IMR-90 (cell line): ENCODE data around the gene HIF1A.
"Not testable (repeated sequence)": the region's sequence is repeated elsewhere in the genome, so short reads cannot be mapped to it uniquely, and the experiment has no call there.

Experiments
- POLR2A ChIP-seq: IDR thresholded peaks from 2 replicates; pipeline ENCODE4 v1.6.1; 2012; ENCODE audit warnings: mild to moderate bottlenecking, low read depth, low read length
- TF ChIP-seq, protein P1 (sequence below): conservative IDR thresholded peaks from 2 replicates; pipeline ENCODE4 v1.5.1; 2012; ENCODE audit warnings: mild to moderate bottlenecking, low read depth, low read length, improper control_type of control experiment

DNA sequence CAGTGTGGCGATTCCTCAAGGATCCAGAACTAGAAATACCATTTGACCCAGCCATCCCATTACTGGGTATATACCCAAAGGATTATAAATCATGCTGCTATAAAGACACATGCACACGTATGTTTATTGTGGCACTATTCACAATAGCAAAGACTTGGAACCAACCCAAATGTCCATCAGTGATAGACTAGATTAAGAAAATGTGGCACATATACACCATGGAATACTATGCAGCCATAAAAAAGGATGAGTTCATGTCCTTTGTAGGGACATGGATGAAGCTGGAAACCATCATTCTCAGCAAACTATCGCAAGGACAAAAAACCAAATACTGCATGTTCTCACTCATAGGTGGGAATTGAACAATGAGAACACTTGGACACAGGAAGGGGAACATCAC lies 37.2 kb upstream of the HIF1A start:
- TF ChIP-seq, protein P1, sequence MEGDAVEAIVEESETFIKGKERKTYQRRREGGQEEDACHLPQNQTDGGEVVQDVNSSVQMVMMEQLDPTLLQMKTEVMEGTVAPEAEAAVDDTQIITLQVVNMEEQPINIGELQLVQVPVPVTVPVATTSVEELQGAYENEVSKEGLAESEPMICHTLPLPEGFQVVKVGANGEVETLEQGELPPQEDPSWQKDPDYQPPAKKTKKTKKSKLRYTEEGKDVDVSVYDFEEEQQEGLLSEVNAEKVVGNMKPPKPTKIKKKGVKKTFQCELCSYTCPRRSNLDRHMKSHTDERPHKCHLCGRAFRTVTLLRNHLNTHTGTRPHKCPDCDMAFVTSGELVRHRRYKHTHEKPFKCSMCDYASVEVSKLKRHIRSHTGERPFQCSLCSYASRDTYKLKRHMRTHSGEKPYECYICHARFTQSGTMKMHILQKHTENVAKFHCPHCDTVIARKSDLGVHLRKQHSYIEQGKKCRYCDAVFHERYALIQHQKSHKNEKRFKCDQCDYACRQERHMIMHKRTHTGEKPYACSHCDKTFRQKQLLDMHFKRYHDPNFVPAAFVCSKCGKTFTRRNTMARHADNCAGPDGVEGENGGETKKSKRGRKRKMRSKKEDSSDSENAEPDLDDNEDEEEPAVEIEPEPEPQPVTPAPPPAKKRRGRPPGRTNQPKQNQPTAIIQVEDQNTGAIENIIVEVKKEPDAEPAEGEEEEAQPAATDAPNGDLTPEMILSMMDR, result not testable (repeated sequence)
- TF ChIP-seq POLR2A, result not testable (repeated sequence)
